HepG2 (cell line): Measurements from ENCODE around the gene RCCD1. TPM values are rescaled to one million over a fixed set of nuclear protein-coding genes. Genes with fewer than 3 reads are reported as not detected.

ENCODE experiments used
- E2F2 ChIP-seq: sonication (generic); formaldehyde crosslinking; IDR thresholded peaks from 2 replicates; pipeline ENCODE4 v1.4.0; 2020; ENCODE audit warnings: missing genetic modification reagents, borderline replicate concordance
- GPBP1L1 ChIP-seq: sonication (generic); formaldehyde crosslinking; IDR thresholded peaks from 2 replicates; pipeline ENCODE4 v1.5.0; 2020; ENCODE audit warnings: mild to moderate bottlenecking, missing genetic modification reagents
- HMG20B ChIP-seq: conservative IDR thresholded peaks from 2 replicates; pipeline ENCODE4 v1.6.1; 2016; ENCODE audit warnings: missing genetic modification reagents, missing compliant biosample characterization
- HOXA9 ChIP-seq: sonication (generic); formaldehyde crosslinking; IDR thresholded peaks from 2 replicates; pipeline ENCODE4 v1.8.1; 2022; ENCODE audit warnings: missing genetic modification reagents, mild to moderate bottlenecking, moderate library complexity, borderline replicate concordance
- HOXD1 ChIP-seq: sonication (generic); formaldehyde crosslinking; IDR thresholded peaks from 2 replicates; pipeline ENCODE4 v1.5.0; 2020; ENCODE audit warnings: missing genetic modification reagents
- PHB2 ChIP-seq: fragments of 450-650 bp; IDR thresholded peaks from 2 replicates; pipeline ENCODE4 v1.6.1; 2018; ENCODE audit not compliant: partially characterized antibody
- REST ChIP-seq, 2 experiments: IDR thresholded peaks; 2 replicates each; pipeline ENCODE4 v1.6.1; 2011 to 2012; ENCODE audit warnings: low read length in 2 of 2, borderline replicate concordance in 1 of 2, low read depth in 1 of 2, mild to moderate bottlenecking in 1 of 2, moderate library complexity in 1 of 2
- TARDBP ChIP-seq: sonication (generic); formaldehyde crosslinking; IDR thresholded peaks from 2 replicates; pipeline ENCODE4 v1.8.0; 2022; ENCODE audit warnings: mild to moderate bottlenecking, missing genetic modification reagents
- ZBED4 ChIP-seq: sonication (generic); formaldehyde crosslinking; IDR thresholded peaks from 2 replicates; pipeline ENCODE4 v1.4.0; 2020; ENCODE audit warnings: missing genetic modification reagents, borderline replicate concordance
- ZNF12 ChIP-seq: sonication (generic); formaldehyde crosslinking; IDR thresholded peaks from 2 replicates; pipeline ENCODE4 v1.5.0; 2020; ENCODE audit warnings: missing genetic modification reagents
- ZNF552 ChIP-seq: sonication (generic); formaldehyde crosslinking; IDR thresholded peaks from 2 replicates; pipeline ENCODE4 v1.9.0; 2022; ENCODE audit warnings: missing genetic modification reagents, mild to moderate bottlenecking, borderline replicate concordance
- ZNF672 ChIP-seq: sonication (generic); formaldehyde crosslinking; IDR thresholded peaks from 2 replicates; pipeline ENCODE4 v1.8.1; 2022; ENCODE audit warnings: missing genetic modification reagents
- polyA plus RNA-seq, 8 experiments: library from polyadenylated mRNA; depleted of rRNA in 3 of 8; stranded (reverse) in 7 of 8; unstranded in 1 of 8; fragments of >200 nt; fragmentation: Illumina TruSeq in 4 of 8; extraction: Trizol in 4 of 8; gene quantifications; 2 replicates each; pipeline versions ENCODE4 v1.2.1 to v1.2.3, GENCODE V29; 2011 to 2016; ENCODE audit warnings: low read depth in 4 of 8, missing spikeins in 1 of 8, mixed read lengths in 1 of 8; ENCODE audit not compliant: insufficient read depth in 1 of 8
- total RNA-seq, 5 experiments: library from RNA; depleted of rRNA; stranded (reverse); fragments of >200 nt; fragmentation: Illumina TruSeq; extraction: Trizol; gene quantifications; 2 replicates each; pipeline ENCODE4 v1.2.3, GENCODE V29; 2016; ENCODE audit warnings: low read depth in 1 of 5
- TF ChIP-seq, protein P1 (sequence below): sonication (generic); formaldehyde crosslinking; IDR thresholded peaks from 2 replicates; pipeline ENCODE4 v1.5.1; 2020; ENCODE audit warnings: mild to moderate bottlenecking, missing genetic modification reagents, moderate library complexity

Gene RCCD1
- total and polyA plus RNA-seq, 2 of the 13 experiments (the other 11 are each of a cell fraction or from before 2014, with no cell fraction given), result 14.1 to 15.1 TPM

DNA sequence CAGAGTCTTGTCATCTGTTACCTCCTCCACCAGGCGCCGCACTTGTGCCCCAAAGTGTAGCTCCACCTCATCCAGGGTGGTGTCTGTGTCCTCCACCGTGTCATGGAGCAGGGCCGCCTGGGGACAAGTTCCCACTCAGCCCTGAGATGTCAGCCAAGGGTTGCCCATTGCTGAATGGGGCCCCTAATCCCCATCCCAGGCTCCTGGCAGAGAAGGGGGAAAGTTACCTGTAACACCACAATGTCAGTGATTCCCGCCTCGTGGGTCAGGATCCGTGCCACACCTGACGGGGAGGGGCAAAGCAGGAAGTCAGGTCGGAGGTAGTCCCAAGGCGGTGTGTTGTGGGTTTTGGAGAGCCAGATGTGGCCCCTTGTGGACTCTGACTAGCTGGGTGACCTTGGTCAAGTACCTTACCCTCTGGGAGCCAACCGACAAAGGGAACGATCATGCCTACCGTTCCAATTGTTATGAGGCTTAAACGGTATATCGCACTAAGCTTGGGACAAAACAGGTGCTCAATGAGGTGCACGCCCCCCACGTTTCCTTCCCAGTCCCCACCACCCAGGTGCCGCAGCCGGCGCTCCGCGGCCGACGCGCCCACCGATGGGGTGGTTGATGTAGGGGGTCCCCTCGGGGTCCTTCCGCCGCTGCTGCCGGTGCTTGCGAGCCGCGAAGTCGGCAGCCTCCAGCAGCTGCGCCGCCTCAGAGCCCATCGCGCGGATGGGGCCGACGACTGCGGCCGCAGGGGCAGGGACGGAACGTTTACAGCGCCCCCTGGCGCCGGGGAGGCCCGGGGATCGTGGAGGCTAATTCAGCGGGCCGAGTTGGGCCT is 22.6 kb upstream of the RCCD1 start, which contains the start of gene HDDC3 (continued):
- peak; percentile 99 for TF ChIP-seq ZBED4 (CRISPR knock-in tag)
- no peak for TF ChIP-seq PHB2
- TF ChIP-seq, protein P1, sequence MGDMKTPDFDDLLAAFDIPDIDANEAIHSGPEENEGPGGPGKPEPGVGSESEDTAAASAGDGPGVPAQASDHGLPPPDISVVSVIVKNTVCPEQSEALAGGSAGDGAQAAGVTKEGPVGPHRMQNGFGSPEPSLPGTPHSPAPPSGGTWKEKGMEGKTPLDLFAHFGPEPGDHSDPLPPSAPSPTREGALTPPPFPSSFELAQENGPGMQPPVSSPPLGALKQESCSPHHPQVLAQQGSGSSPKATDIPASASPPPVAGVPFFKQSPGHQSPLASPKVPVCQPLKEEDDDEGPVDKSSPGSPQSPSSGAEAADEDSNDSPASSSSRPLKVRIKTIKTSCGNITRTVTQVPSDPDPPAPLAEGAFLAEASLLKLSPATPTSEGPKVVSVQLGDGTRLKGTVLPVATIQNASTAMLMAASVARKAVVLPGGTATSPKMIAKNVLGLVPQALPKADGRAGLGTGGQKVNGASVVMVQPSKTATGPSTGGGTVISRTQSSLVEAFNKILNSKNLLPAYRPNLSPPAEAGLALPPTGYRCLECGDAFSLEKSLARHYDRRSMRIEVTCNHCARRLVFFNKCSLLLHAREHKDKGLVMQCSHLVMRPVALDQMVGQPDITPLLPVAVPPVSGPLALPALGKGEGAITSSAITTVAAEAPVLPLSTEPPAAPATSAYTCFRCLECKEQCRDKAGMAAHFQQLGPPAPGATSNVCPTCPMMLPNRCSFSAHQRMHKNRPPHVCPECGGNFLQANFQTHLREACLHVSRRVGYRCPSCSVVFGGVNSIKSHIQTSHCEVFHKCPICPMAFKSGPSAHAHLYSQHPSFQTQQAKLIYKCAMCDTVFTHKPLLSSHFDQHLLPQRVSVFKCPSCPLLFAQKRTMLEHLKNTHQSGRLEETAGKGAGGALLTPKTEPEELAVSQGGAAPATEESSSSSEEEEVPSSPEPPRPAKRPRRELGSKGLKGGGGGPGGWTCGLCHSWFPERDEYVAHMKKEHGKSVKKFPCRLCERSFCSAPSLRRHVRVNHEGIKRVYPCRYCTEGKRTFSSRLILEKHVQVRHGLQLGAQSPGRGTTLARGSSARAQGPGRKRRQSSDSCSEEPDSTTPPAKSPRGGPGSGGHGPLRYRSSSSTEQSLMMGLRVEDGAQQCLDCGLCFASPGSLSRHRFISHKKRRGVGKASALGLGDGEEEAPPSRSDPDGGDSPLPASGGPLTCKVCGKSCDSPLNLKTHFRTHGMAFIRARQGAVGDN (CRISPR knock-in tag), result peak; percentile 92
- TF ChIP-seq TARDBP (CRISPR knock-in tag), result peak; percentile 83
- no peak for TF ChIP-seq HMG20B (CRISPR knock-in tag)
- TF ChIP-seq ZNF552, result no peak
- TF ChIP-seq HOXA9, result no peak; the same call in 1 of the 2 replicates
- TF ChIP-seq GPBP1L1 (CRISPR knock-in tag), result no peak
- no peak for TF ChIP-seq ZNF12 (CRISPR knock-in tag)
- TF ChIP-seq HOXD1 (CRISPR knock-in tag), result no peak; the same call in 1 of the 2 replicates
- TF ChIP-seq ZNF672 (CRISPR knock-in tag), result 0 out of 2 replicates have a peak, but pooled peaks have one; percentile 16
- no peak for TF ChIP-seq E2F2 (CRISPR knock-in tag)
- no peak; a peak in 1 of 4 replicates for TF ChIP-seq REST (IDR thresholded peaks at IDR 0.05; ENCODE audit: borderline replicate concordance in 1 of 2, low read depth in 1 of 2, low read length in 2 of 2)
